Renal cortical epithelial cell (primary cell): ENCODE measurements around the gene F8A1. TPM values are rescaled to one million over a fixed set of nuclear protein-coding genes. Genes with fewer than 3 reads are reported as not detected.

Experiments used
- total RNA-seq: library from RNA; depleted of rRNA; stranded (reverse); fragments of >200 nt; gene quantifications from 2 replicates; pipeline ENCODE4 v1.2.3, GENCODE V29; 2014

F8A1 gene
- total RNA-seq, 1 donor from 2014 or later: 8.8 TPM

Other genes starting within 250 kb of the F8A1 start
- not detected in 2 replicates for gene CTAG2, start 232.8 kb upstream of the F8A1 start, total RNA-seq
- 0.70 and 0.87 TPM in 2 replicates for gene GAB3, start 135.3 kb upstream of the F8A1 start, total RNA-seq
- gene DKC1, start 123.5 kb upstream of the F8A1 start, total RNA-seq: 40.4 and 47.8 TPM in 2 replicates
- 6.6 and 17.2 TPM in 2 replicates for gene MPP1, start 80.9 kb upstream of the F8A1 start, total RNA-seq
- gene SMIM9, start 51.7 kb upstream of the F8A1 start, total RNA-seq: not detected in 2 replicates
- 4.7 and 5.2 TPM in 2 replicates for gene F8, start 136.4 kb downstream of the F8A1 start, total RNA-seq
- gene FUNDC2, start 140.5 kb downstream of the F8A1 start, total RNA-seq: 39.9 and 59.4 TPM in 2 replicates
- 9.4 and 10.2 TPM in 2 replicates for gene CMC4, start 184.8 kb downstream of the F8A1 start, total RNA-seq
- 4.2 and 5.2 TPM in 2 replicates for gene MTCP1, start 184.8 kb downstream of the F8A1 start, total RNA-seq
- gene BRCC3, start 185.2 kb downstream of the F8A1 start, total RNA-seq: 17.7 and 40.6 TPM in 2 replicates